Effector memory CD8-positive, alpha-beta T cell (primary cell): ENCODE results near the gene SLC29A2.

Source experiments
- ATAC-seq: fragments of 150-1000 bp; cut with Tn5 transposase; replicated peaks from 2 replicates; pipeline ENCODE4 v1.10.0; 2021; ENCODE audit warnings: mild to moderate bottlenecking, moderate library complexity
- DNase-seq, 3 experiments: peaks; one replicate each; pipeline ENCODE4 v3.0.0; 2021
- H3K27ac Mint-ChIP-seq, 2 donors: one replicate each; pipeline ENCODE4 v1.8.0; 2022; ENCODE audit warnings: mild to moderate bottlenecking in 2 of 2, mixed read lengths in 2 of 2, moderate library complexity in 2 of 2
- H3K27me3 Mint-ChIP-seq, 2 donors: one replicate each; pipeline ENCODE4 v1.8.0; 2022; ENCODE audit warnings: mixed read lengths in 2 of 2
- H3K36me3 Mint-ChIP-seq: one replicate; pipeline ENCODE4 v1.8.0; 2022; ENCODE audit warnings: mild to moderate bottlenecking, moderate library complexity, mixed read lengths; ENCODE audit not compliant: insufficient read depth
- H3K4me1 Mint-ChIP-seq, 2 donors: one replicate each; pipeline ENCODE4 v1.8.0; 2022; ENCODE audit warnings: low read depth in 2 of 2, mixed read lengths in 2 of 2
- H3K4me3 Mint-ChIP-seq, 2 donors: one replicate each; pipeline ENCODE4 v1.8.0; 2022; ENCODE audit warnings: mild to moderate bottlenecking in 2 of 2, mixed read lengths in 2 of 2, moderate library complexity in 2 of 2
- H3K9me3 Mint-ChIP-seq, 2 donors: one replicate each; pipeline ENCODE4 v1.8.0; 2022; ENCODE audit warnings: mixed read lengths in 2 of 2

SLC29A2 gene

DNA sequence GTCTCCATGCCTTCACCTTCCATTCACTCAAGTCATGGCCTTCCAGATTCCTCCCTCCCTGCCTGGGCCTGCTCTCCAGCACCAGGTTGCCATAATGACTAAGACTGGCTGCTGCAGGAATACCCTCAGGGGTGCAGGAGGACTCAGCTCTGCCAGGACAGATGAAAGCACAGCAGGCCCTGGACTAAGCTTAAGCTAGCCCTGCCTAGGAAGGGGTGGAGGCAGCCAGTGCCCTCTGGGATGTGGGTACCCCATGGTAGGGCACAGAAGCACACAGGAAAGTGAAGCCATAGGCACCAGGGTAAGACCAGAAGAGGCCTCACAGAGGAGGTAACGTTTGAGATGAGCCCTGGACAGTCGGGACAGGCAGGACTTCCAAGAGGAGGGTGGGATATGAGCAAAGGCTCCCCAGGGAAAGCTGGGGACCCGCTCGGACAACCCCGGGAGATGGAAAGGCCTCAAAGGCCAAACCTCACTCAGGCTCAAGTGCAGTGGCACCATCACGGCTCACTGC lies 32.3 kb downstream of the SLC29A2 start:
- Mint-ChIP-seq H3K4me3 (no peak overlapping the region), H3K27me3 (no peaks in the 10 kb centered on the region), H3K36me3 (peaks cover 46% of the 10 kb centered on the region), H3K4me1 (peaks cover 38 to 43% of the 10 kb centered on the region in 2 donors), H3K9me3 (no peaks in the 10 kb centered on the region), H3K27ac (peak overlapping the region in 1 of 2 donors; percentile 27)
- ATAC-seq (no peak), DNase-seq (no peak)

DNA sequence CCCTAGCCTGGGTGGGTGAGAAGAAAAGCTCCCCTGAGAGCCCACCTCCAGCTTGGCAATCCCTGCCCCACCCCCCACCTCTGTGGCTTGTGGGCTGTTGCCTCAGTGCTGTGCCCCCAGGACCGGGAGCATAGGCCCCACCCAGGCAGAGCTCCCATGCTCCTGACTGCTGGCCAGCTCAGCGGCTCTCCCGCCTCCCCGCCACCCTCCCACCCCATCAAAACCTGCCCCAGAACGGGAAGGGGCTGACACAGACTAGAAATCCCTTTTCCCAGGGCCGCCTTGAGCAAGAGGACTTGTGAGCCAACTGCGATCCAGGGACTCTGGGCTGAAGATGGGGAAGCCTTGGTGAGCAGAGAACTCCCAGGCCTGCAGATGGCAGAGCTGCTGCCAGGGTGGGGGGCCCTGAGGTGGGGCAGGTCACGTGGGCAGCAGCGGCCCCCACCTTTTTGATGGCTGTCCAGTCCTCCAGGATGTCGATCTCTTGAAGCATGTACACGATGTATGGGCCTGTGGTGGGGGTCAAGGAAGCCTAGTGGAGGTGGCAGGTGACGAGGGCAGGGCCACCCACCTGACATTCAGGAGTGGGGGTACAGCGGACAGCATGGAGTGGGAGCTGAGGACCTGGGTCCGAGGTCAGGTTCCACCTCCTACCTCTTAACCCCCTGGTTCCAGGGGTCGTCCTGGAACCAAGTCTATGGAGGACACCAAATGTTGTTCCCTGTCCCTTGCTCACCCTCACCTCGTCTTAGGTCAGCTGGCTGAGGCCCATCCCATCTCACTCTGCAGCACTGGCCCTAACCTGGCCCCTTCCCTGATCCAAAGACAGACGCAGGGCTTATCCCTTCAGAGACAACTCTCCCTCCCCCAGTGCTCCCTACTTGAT lies 33.0 kb downstream of the SLC29A2 start:
- ATAC-seq = no peak
- peaks cover 43% of the 10 kb centered on the region for H3K36me3 Mint-ChIP-seq
- DNase-seq = no peak
- H3K4me1 Mint-ChIP-seq = peaks cover 31 to 41% of the 10 kb centered on the region in 2 donors
- no peaks in the 10 kb centered on the region for H3K27me3 Mint-ChIP-seq
- H3K27ac Mint-ChIP-seq = peak overlapping the region in 1 of 2 donors; percentile 27
- H3K9me3 Mint-ChIP-seq = no peaks in the 10 kb centered on the region
- H3K4me3 Mint-ChIP-seq = no peak overlapping the region

DNA sequence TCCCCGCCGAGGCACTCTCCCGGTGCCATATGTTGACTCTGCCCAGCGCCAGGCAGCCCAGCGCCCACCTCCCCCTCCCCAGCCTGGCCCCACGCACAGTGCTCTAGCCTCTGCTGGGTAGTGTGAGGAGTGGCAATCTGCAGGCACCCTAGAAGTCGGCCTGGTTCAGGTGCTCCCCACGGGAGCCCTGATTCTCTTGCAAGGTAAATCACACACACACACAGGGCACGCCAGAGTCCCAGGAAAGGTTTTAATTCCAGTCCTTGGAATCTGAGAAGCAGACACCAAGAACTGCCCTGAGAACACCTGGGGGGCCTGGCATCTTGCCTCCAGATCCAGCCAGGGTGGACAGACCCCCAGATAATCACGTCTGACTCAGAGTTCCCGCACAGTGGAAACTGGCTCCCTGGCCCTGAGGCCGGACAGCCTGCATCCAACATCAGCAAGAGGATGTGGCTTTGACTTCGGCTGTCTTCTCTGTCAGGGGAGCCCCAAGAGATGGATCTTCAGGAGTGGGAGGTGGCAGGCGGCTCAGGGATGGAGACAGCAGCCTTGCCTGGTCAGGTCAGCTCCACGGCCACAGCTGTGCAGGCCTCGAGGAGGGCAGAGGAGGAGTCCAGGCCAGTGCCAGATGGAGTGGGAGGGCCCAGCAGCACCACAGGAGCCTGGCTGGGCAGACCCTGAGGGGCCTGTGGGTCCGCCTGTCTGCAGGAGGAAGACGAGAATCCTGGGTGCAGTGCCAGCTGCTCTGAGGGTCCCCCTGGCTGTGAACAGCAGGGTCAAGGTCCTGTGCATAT lies 34.3 kb downstream of the SLC29A2 start:
- Mint-ChIP-seq H3K9me3 (no peaks in the 10 kb centered on the region), H3K4me1 (peaks cover 21 to 32% of the 10 kb centered on the region in 2 donors), H3K36me3 (peaks cover 42% of the 10 kb centered on the region), H3K4me3 (peak overlapping the region; percentile 62 to 89), H3K27ac (peak overlapping the region; percentile 56 to 95), H3K27me3 (no peaks in the 10 kb centered on the region)
- DNase-seq (no peak), ATAC-seq (no peak)

DNA sequence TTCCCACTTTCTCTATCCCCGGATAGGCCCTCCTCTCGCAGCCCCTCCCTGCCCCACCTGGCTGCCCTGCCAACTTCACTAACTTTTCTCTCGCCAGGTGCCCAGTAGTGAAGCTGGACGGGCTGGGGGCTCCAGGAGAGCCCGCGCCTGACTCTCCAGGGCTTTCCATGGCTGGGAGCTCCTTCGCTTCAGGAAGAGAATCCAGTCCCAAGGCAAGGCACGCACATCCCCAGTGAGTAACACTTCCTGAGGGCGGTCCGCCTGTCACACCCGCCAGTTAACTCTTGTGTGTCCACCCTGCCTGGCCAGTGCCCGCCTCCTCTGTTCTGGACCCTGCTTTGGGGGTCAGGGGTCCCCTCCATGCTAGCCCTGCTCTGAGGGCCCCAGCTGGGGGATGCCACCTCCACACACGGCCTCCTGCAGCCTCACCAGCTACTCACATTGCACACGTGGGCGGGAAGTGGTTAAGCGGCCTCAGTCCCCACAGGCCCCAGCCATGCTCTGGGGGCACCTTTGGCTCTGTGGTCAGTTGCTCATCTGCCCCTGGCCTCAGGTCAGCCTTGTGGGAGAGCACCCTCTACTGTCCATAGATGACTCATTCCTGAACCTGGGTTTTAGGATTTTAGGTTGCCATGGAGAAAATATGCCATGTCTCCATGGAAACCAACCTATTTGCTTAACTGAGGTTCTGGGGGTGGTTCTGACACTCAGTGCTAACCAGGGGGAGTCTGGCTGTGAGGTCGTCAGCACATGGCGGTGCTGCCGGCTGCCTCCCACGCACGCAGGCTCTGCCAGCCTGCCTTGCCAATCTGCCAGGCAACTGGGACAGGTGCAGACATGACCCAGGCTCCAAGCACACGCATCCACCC lies 35.1 kb downstream of the SLC29A2 start, which contains the start of gene RIN1:
Gene RIN1, minus strand, starts transcription at position 201 of the 869 bp plus-strand sequence. Its CDS starts 32 bp downstream, at position 169.
- peaks cover 40% of the 10 kb centered on the region for H3K36me3 Mint-ChIP-seq
- H3K4me3 Mint-ChIP-seq = peak within 1 kb of the TSS; percentile 62 to 89
- peaks cover 21 to 28% of the 10 kb centered on the region in 2 donors for H3K4me1 Mint-ChIP-seq
- peak; percentile 36 to 55 (median 50) for DNase-seq
- ATAC-seq = peak; percentile 84
- no peaks in the 10 kb centered on the region for H3K27me3 Mint-ChIP-seq
- peak within 1 kb of the TSS; percentile 56 to 95 for H3K27ac Mint-ChIP-seq
- no peaks in the 10 kb centered on the region for H3K9me3 Mint-ChIP-seq

DNA sequence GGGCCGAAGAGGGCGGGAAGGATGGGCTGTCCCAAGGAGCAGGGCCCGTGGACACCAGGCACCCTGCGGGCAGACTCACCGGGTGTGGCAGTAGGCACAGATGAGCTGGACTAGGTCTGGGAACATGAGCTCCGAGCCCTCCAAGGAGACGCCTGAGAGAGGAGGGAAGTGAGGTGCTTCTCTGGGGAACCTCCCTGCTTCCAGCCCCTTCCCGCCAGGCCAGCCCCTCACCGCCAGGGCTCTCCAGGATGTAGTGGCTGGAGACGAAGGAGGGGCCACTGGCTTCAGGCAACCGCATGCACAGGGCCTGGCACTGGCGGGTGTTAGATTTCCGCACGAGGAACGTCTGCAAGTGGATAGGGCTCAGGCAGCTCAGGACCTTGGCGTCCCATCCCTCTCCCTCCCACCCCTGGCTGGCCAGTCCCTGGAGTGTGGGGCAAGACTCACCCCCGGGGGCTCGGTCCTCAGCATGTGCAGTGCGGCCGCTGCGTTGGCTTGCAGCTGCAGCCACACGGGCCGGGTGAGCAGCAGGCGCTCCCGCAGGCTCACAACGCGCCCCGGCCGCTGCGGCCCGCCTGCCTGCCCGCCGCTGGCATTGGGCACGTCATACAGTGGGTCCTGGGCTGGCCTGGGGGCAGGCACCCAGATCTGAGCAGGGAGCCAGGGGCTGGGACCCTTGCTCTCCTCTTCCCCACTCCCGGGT lies 35.9 kb downstream of the SLC29A2 start:
- H3K27me3 Mint-ChIP-seq = no peaks in the 10 kb centered on the region
- DNase-seq = no peak

DNA sequence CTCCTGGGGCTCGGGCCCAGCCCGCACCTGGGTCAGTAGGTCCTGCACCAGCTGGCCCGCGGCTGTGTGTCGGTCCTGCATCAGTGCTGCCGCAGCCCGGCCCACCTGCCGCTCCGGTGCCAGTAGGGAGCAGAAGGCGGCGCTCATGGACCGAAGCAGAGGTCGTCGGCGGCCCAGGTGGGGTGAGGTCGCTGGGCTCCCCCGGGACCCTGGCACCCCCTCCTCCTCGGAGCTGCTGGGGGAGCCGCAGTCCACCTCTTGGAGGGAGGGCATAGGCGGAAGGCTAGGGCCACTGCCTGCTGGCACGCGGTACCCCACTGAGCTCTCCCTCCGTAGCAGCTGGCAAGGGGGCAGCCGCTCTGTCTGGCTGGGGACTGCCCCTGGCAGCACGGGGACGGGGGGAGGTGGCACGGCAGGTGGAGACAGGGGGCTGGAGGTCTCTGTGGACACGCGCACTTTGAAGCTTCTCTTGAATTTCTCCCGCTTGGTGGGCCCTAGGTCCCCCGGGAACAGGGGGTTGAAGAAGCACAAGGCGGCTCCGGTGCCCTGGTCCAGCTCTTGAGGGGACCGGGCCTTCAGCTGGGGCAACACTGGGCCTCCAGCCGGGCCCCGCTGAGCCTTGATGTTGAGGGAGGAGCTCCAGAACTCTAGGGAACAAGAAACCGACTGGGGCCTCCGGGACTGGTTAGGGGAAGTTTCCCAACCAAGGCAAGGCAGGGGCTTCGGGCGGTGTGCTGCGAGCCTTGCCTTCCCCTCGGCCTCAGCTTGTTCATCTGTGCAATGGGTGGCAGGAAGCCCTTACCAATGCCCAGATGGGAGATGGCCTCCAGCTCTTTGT lies 36.7 kb downstream of the SLC29A2 start:
- Mint-ChIP-seq H3K27me3 (no peaks in the 10 kb centered on the region), H3K36me3 (peaks cover 26% of the 10 kb centered on the region), H3K4me1 (peaks cover 21 to 29% of the 10 kb centered on the region in 2 donors), H3K9me3 (no peaks in the 10 kb centered on the region), H3K4me3 (peak overlapping the region; percentile 22 to 63), H3K27ac (peak overlapping the region in 1 of 2 donors; percentile 88)
- DNase-seq = no peak
- ATAC-seq = no peak

More for the DNA sequence above, 35.9 kb downstream of the SLC29A2 start:
- no peak for ATAC-seq
- H3K4me3 Mint-ChIP-seq = peak overlapping the region; percentile 62 to 89
- peak overlapping the region in 1 of 2 donors; percentile 95 for H3K27ac Mint-ChIP-seq
- H3K36me3 Mint-ChIP-seq = peaks cover 32% of the 10 kb centered on the region
- H3K9me3 Mint-ChIP-seq = no peaks in the 10 kb centered on the region
- H3K4me1 Mint-ChIP-seq = peaks cover 21 to 26% of the 10 kb centered on the region in 2 donors

GRCh38 chr11:66333896-66334604 lies 37.5 kb downstream of the SLC29A2 start:
- DNase-seq (no peak), ATAC-seq (no peak)
- peaks cover 21 to 29% of the 10 kb centered on the region in 2 donors for H3K4me1 Mint-ChIP-seq
- H3K27ac Mint-ChIP-seq = no peak overlapping the region
- H3K36me3 Mint-ChIP-seq = peaks cover 23% of the 10 kb centered on the region
- no peaks in the 10 kb centered on the region for H3K27me3 Mint-ChIP-seq
- H3K9me3 Mint-ChIP-seq = no peaks in the 10 kb centered on the region
- no peak overlapping the region for H3K4me3 Mint-ChIP-seq

DNA sequence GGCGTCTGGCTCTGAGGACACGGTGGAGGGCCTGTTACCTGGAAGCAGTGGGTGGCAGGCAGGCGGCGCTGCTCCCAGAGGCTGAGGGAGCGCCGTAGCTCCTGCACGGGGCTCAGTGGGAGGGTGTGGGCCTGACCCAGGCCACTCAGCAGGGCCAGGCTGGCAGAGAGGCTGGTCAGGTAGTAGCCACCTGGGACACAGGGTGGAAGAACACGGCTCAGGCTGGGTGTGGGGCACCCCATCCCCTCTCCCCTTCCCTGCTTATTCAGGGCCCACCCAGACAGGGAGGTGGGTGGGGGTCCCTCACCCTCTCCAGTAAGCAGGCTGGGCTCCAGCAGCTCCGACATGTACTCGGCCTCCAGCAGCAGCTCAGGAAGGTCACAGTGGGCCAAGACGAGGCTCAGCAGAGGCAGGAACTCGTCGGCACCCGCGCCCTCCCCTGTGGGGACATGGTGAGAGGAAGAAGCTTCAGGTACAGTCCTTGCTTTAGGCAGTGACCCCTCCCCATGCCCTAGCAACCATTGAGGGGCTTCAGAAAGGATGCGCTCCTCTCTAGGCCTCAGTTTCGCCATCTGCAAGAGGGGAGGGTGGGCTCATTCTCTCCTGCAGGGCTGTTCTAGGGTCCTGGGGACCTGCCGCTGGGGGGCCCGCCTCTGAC lies 38.2 kb downstream of the SLC29A2 start:
- H3K36me3 Mint-ChIP-seq = peaks cover 17% of the 10 kb centered on the region
- no peak for DNase-seq
- H3K27ac Mint-ChIP-seq = peak overlapping the region in 1 of 2 donors; percentile 80
- ATAC-seq = no peak
- no peaks in the 10 kb centered on the region for H3K27me3 Mint-ChIP-seq
- H3K4me1 Mint-ChIP-seq = peaks cover 25 to 31% of the 10 kb centered on the region in 2 donors
- no peak overlapping the region for H3K4me3 Mint-ChIP-seq
- no peaks in the 10 kb centered on the region for H3K9me3 Mint-ChIP-seq

DNA sequence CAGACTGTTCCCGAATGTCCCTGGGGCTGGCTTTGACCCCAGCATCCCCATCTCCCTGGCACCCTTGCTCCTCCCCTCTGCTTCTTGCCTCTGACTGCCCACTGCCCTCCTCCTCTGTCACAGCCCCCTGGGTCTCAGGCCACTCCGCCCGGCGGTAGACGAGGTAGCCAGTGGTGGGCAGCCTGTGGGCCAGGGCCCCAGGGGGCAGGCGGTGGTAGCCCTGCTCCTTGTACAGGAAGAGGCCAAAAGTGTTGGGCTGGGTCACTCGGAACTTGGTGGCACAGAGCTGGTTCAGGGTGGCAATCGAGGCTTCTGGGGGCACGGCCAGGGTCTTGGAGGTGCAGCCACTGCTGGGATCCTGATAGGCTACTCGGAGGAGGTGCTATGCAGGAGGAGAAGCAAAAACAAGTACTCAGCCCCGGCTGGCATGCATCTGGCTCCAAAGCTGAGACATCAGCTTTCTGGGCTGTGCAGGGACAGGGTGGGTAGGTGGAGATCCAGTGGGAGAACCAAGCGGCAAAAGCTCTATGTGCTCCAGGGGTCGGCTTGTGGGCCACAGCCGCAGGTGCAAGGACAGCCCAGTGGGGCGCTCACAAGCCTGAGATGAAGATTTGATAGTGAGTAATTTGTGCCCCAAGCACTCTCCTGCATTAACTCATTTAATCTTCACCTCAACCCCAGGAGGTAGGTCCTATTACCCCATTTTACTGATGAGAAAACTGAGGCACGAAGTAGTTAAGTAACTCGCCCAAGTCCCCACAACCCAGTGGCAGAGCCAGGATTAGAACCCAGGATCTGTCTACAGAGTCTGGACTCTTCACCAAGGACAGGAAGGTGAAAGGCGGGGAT lies 39.0 kb downstream of the SLC29A2 start:
- H3K27ac Mint-ChIP-seq = peak overlapping the region in 1 of 2 donors; percentile 80
- H3K4me3 Mint-ChIP-seq = no peak overlapping the region
- H3K27me3 Mint-ChIP-seq = no peaks in the 10 kb centered on the region
- ATAC-seq (no peak), DNase-seq (no peak)
- peaks cover 15% of the 10 kb centered on the region for H3K36me3 Mint-ChIP-seq
- no peaks in the 10 kb centered on the region for H3K9me3 Mint-ChIP-seq
- peaks cover 32 to 37% of the 10 kb centered on the region in 2 donors for H3K4me1 Mint-ChIP-seq
